Type B pancreatic cell (in vitro differentiated cells): Measurements from ENCODE around the gene NUCB1. TPM values are rescaled to one million over a fixed set of nuclear protein-coding genes. Genes with fewer than 3 reads are reported as not detected.
A peak's percentile ranks its signal among the peaks of the same experiment; 100 is the strongest.
"Not testable (repeated sequence)": the region's sequence is repeated elsewhere in the genome, so short reads cannot be mapped to it uniquely, and the experiment has no call there.

Experiments
- DNase-seq: peaks from one replicate; pipeline ENCODE4 v3.0.0; 2021; ENCODE audit warnings: mixed read lengths; ENCODE audit not compliant: unreplicated experiment; ENCODE audit errors: extremely low spot score
- H3K27ac Mint-ChIP-seq: 2 replicates; pipeline ENCODE4 v1.8.0; 2021; ENCODE audit warnings: mild to moderate bottlenecking, mixed read lengths
- H3K27me3 Mint-ChIP-seq: 2 replicates; pipeline ENCODE4 v1.8.0; 2021; ENCODE audit warnings: mixed read lengths
- H3K36me3 Mint-ChIP-seq: 2 replicates; pipeline ENCODE4 v1.8.0; 2021; ENCODE audit warnings: mixed read lengths
- H3K4me1 Mint-ChIP-seq: one replicate; pipeline ENCODE4 v1.8.0; 2021; ENCODE audit warnings: mixed read lengths; ENCODE audit not compliant: unreplicated experiment
- H3K4me3 Mint-ChIP-seq: 2 replicates; pipeline ENCODE4 v1.8.0; 2021; ENCODE audit warnings: mild to moderate bottlenecking, mixed read lengths
- H3K9me3 Mint-ChIP-seq: 2 replicates; pipeline ENCODE4 v1.8.0; 2021; ENCODE audit warnings: mixed read lengths
- CTCF ChIP-seq: fragments of 200-600 bp; sonication (generic); conservative IDR thresholded peaks from 2 replicates; pipeline ENCODE4 v1.5.0; 2021; ENCODE audit warnings: antibody characterized with exemption, mild to moderate bottlenecking
- total RNA-seq: library from RNA; stranded (reverse); gene quantifications from 2 replicates; pipeline ENCODE4 v1.2.1, GENCODE V29; 2021; ENCODE audit warnings: low replicate concordance

Gene NUCB1
- total RNA-seq, 1 donor from 2014 or later: 202 TPM

- Mint-ChIP-seq H3K4me3 (no peak overlapping the region), H3K27me3 (no peaks in the 10 kb centered on the region), H3K9me3 (no peaks in the 10 kb centered on the region), H3K27ac (no peak overlapping the region), H3K4me1 (peaks cover 14% of the 10 kb centered on the region), H3K36me3 (peaks cover 9% of the 10 kb centered on the region)
- TF ChIP-seq CTCF: no peak
- DNase-seq: no peak
Measured at GRCh38 chr19:48897181-48897580, 2.9 kb upstream of the NUCB1 start.

DNA sequence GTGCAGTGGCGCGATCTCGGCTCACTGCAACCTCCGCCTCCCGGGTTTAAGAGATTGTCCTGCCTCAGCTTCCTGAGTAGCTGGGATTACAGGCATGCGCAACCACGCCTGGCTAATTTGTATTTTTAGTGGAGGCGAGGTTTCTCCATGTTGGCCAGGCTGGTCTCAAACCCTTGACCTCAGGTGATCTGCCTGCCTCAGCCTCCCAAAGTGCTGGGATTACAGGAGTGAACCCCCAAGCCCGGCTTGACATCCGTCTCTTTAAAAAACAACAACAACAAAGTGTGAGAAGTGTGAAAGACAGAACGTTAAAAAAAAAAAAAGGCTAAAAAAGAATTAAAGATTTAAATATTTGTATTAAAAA lies 744 bp upstream of the NUCB1 start:
- not testable (repeated sequence) for DNase-seq, H3K27me3 Mint-ChIP-seq, H3K9me3 Mint-ChIP-seq
- peak overlapping the region; percentile 93 for H3K4me3 Mint-ChIP-seq
- H3K36me3 Mint-ChIP-seq: peaks cover 13% of the 10 kb centered on the region
- H3K27ac Mint-ChIP-seq: peak overlapping the region; percentile 97
- peaks cover 18% of the 10 kb centered on the region for H3K4me1 Mint-ChIP-seq

DNA sequence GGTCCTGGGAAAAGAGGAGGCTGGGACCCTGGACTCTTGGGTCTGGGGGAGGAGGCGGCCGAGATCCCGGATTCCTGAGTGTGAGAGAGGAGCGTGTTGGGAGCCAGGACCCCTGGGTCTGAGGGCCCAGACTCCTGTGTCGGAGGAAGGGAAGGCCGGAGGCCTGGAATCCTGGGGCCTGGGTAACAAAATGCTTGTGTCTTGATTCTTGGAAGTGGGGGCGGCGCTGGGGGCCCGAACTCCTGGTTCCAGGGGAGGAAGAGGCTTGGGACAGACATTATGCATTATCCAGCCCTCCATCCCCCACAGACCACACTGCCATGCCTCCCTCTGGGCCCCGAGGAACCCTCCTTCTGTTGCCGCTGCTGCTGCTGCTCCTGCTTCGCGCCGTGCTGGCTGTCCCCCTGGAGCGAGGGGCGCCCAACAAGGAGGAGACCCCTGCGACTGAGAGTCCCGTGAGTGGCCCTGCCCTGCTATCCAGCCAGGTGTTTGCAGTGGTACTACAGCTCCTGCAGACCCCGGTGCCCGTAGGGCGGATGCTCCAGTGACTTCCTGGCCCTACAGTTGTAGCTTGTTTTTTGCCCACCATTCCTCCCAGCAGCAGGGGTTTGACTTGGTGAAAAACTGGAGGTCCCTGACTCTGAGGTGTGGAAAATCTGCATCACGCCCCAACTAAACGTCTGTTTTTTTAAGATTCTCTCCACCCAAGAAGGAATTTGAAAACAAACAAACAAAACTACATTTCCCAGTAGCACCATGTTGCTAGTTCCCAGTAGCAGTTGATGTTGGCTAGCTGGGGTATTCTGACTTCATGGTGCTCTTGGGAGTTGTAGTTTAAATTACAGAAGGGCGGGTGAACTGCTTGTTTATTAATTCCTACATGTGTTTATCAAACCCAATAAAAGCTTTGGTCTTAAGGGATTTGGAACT lies 630 bp downstream of the NUCB1 start:
- Mint-ChIP-seq H3K27ac (peak overlapping the region; percentile 97), H3K27me3 (no peaks in the 10 kb centered on the region)

GRCh38 chr19:48902291-48902690 lies 2.2 kb downstream of the NUCB1 start:
- not testable (repeated sequence) for H3K27ac Mint-ChIP-seq, H3K9me3 Mint-ChIP-seq, DNase-seq, H3K27me3 Mint-ChIP-seq
- Mint-ChIP-seq H3K4me3 (peak overlapping the region; percentile 21), H3K36me3 (peaks cover 27% of the 10 kb centered on the region), H3K4me1 (peaks cover 18% of the 10 kb centered on the region)

More for the DNA sequence above, 630 bp downstream of the NUCB1 start:
- Mint-ChIP-seq H3K9me3 (no peaks in the 10 kb centered on the region), H3K4me1 (peaks cover 18% of the 10 kb centered on the region), H3K36me3 (peaks cover 22% of the 10 kb centered on the region), H3K4me3 (peak overlapping the region; percentile 93)
- TF ChIP-seq CTCF: no peak
- DNase-seq: no peak

DNA sequence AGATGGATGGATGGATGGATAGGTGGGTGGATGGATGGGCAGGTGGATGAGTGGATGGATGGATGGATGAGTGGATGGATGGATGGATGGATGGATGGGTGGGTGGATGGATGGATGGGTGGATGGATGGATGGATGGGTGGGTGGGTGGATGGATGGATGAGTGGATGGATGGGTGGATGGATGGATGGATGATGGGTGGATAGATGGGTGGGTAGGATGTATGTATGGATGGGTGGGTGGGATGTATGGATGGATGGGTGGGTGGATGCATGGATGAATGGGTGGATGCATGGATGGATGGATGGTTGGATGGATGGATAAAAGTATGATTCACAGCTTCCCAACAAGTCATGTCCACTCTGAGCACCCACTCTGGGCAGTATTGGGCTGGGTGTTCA lies 3.7 kb downstream of the NUCB1 start:
- H3K27ac Mint-ChIP-seq, H3K27me3 Mint-ChIP-seq, H3K4me3 Mint-ChIP-seq, H3K9me3 Mint-ChIP-seq, DNase-seq: not testable (repeated sequence)
- peaks cover 30% of the 10 kb centered on the region for H3K36me3 Mint-ChIP-seq
- peaks cover 18% of the 10 kb centered on the region for H3K4me1 Mint-ChIP-seq

- peaks cover 10% of the 10 kb centered on the region for H3K4me1 Mint-ChIP-seq
- no peak for TF ChIP-seq CTCF
- no peak overlapping the region for H3K27ac Mint-ChIP-seq
- DNase-seq: no peak
- no peaks in the 10 kb centered on the region for H3K27me3 Mint-ChIP-seq
- H3K4me3 Mint-ChIP-seq: no peak overlapping the region
- H3K9me3 Mint-ChIP-seq: no peaks in the 10 kb centered on the region
- peaks cover 25% of the 10 kb centered on the region for H3K36me3 Mint-ChIP-seq
Measured at GRCh38 chr19:48905664-48906063, 5.6 kb downstream of the NUCB1 start.

DNA sequence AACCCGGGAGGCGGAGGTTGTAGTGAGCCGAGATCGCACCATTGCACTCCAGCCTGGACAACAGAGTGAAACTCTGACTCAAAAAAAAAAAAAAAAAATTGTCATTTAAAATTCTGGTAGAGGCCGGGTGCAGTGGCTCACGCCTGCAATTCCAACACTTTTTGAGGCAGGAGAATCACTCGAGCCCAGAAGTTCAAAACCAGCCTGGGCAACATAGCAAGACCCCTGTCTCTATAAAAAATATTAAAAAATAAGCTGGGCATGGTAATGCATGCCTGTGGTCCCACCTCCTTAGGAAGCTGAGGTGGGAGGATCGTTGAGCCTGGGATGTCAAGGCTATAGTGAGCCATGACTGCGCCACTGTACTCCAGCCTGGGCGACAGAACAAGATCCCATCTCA lies 6.2 kb downstream of the NUCB1 start:
- H3K4me3 Mint-ChIP-seq: no peak overlapping the region
- peaks cover 4% of the 10 kb centered on the region for H3K4me1 Mint-ChIP-seq
- DNase-seq: no peak
- no peak for TF ChIP-seq CTCF
- no peaks in the 10 kb centered on the region for H3K27me3 Mint-ChIP-seq
- H3K36me3 Mint-ChIP-seq: peaks cover 24% of the 10 kb centered on the region
- no peak overlapping the region for H3K27ac Mint-ChIP-seq
- H3K9me3 Mint-ChIP-seq: no peaks in the 10 kb centered on the region
